Body of pancreas (tissue), 4 donors: ENCODE measurements around the gene VOPP1.
"Not testable (repeated sequence)": the region's sequence is repeated elsewhere in the genome, so short reads cannot be mapped to it uniquely, and the experiment has no call there.

ENCODE experiments used
- POLR2A ChIP-seq, 3 donors: fragments of 450-650 bp; IDR thresholded peaks; one replicate each; pipeline ENCODE4 v1.6.1; 2016; ENCODE audit warnings: antibody characterized with exemption in 3 of 3, mild to moderate bottlenecking in 2 of 3
- TF ChIP-seq, protein P1 (sequence below), 7 experiments: fragments of 450-650 bp in 4 of 7; fragments of 200-600 bp in 3 of 7; sonication (generic) in 3 of 7; IDR thresholded peaks; one replicate each; pipeline ENCODE4 v1.5.1; 2016 to 2019; ENCODE audit warnings: antibody characterized with exemption in 7 of 7

DNA sequence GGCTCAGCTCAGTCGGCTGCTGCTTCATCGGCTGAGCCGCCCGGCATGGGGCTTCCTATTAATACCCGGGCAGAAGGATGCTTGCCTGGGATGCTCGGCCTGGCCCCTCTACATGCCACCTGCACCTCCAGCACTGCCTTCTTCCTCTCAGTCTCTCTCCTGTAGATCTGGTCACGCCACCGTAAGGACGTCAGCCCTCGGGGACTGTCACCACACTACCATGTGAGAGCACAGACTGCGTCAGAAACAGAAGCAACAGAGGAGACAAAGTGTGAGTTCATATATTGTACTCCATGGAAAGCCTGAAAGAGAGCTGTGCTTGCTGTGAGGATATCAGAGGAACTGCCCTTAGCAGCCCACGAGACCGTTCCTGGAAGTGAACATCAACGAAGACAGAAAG lies 99.9 kb downstream of the VOPP1 start:
- TF ChIP-seq POLR2A (IDR thresholded peaks at IDR 0.05) = not testable (repeated sequence)
- TF ChIP-seq, protein P1, sequence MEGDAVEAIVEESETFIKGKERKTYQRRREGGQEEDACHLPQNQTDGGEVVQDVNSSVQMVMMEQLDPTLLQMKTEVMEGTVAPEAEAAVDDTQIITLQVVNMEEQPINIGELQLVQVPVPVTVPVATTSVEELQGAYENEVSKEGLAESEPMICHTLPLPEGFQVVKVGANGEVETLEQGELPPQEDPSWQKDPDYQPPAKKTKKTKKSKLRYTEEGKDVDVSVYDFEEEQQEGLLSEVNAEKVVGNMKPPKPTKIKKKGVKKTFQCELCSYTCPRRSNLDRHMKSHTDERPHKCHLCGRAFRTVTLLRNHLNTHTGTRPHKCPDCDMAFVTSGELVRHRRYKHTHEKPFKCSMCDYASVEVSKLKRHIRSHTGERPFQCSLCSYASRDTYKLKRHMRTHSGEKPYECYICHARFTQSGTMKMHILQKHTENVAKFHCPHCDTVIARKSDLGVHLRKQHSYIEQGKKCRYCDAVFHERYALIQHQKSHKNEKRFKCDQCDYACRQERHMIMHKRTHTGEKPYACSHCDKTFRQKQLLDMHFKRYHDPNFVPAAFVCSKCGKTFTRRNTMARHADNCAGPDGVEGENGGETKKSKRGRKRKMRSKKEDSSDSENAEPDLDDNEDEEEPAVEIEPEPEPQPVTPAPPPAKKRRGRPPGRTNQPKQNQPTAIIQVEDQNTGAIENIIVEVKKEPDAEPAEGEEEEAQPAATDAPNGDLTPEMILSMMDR (IDR thresholded peaks at IDR 0.05) = not testable (repeated sequence)
